Measurements from ENCODE around the gene METTL1. TPM values are rescaled to one million over a fixed set of nuclear protein-coding genes. Genes with fewer than 3 reads are reported as not detected.

METTL1 gene
- total and polyA plus RNA-seq, 9 of the 15 experiments (the other 6 are each of a cell fraction or from before 2014, with no cell fraction given): 12.6 to 65.9 (median 39.2) TPM

DNA sequence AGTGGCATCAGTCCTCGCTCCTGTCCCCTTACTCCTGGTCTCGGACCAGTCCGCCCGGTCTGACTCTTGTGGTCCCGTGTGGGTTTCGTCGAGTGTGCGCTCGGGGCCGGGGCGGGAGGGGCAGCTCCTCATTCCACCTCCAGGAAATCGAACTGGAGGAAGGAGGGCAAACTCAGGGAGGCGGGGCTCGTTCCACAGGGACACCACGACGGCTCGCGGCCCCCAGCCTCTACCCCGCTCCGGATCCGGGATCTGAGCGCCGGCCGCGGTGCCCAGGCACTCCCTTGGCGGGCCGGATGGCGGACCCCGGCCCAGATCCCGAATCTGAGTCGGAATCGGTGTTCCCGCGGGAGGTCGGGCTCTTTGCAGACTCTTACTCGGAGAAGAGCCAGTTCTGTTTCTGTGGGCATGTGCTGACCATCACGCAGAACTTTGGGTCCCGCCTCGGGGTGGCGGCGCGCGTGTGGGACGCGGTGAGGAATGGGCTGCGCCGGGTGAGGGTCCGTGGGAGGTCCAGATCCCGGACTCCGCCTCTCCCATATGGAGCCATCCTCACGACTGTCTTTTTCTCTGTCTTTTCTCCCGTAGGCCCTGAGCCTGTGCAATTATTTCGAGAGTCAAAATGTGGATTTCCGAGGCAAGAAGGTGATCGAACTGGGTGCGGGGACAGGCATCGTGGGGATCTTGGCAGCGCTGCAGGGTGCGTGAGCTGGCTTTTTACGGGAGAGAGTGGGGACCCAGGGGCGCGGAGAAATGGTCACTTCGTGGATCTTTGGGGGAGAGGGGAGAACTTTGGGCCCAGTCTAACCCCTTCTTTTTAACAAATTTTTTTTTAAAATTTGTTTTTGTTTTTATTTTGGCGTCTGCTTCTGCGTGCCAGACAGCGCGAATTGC, 771 bp upstream of the METTL1 start, which contains the start of gene EEF1AKMT3 (continued):
- TF ChIP-seq EP400 (IDR thresholded peaks at IDR 0.05) (no peak), MEIS2 (IDR thresholded peaks at IDR 0.05; ENCODE audit: partially characterized antibody) (no peak), ZKSCAN1 (IDR thresholded peaks at IDR 0.05; ENCODE audit: low read depth, low read length) (no peak), ETV6 (IDR thresholded peaks at IDR 0.05; ENCODE audit: borderline replicate concordance in 1 of 2, low read depth in 2 of 2, low read length in 1 of 2) (no peak), ETV6 (CRISPR knock-in tag; IDR thresholded peaks at IDR 0.05; ENCODE audit: borderline replicate concordance) (no peak; the same call in 1 of the 2 replicates), RBM15 (IDR thresholded peaks at IDR 0.05; ENCODE audit: insufficient read depth, low read length) (no peak), HDAC1 (IDR thresholded peaks at IDR 0.05) (no peak), ZNF384 (IDR thresholded peaks at IDR 0.05; ENCODE audit: low read depth, low read length) (no peak), CREBBP (IDR thresholded peaks at IDR 0.05; ENCODE audit: low read depth, low read length) (no peak), SMAD2 (IDR thresholded peaks at IDR 0.05; ENCODE audit: low read depth, low read length) (no peak), EHMT2 (IDR thresholded peaks at IDR 0.05) (no peak), DPF2 (IDR thresholded peaks at IDR 0.05) (no peak), U2AF2 (optimal IDR thresholded peaks at IDR 0.05; ENCODE audit: low read depth, low read length) (no peak), MAFG (tag; conservative IDR thresholded peaks at IDR 0.05) (no peak), ZNF217 (CRISPR knock-in tag; IDR thresholded peaks at IDR 0.05) (no peak), LCOR (CRISPR knock-in tag; IDR thresholded peaks at IDR 0.05) (no peak), ZNF766 (CRISPR knock-in tag; conservative IDR thresholded peaks at IDR 0.05) (no peak), GTF3C2 (IDR thresholded peaks at IDR 0.05; ENCODE audit: borderline replicate concordance, extremely low read depth, insufficient read length) (no peak), ZNF232 (CRISPR knock-in tag; IDR thresholded peaks at IDR 0.05) (no peak)
- TF ChIP-seq, protein P1, sequence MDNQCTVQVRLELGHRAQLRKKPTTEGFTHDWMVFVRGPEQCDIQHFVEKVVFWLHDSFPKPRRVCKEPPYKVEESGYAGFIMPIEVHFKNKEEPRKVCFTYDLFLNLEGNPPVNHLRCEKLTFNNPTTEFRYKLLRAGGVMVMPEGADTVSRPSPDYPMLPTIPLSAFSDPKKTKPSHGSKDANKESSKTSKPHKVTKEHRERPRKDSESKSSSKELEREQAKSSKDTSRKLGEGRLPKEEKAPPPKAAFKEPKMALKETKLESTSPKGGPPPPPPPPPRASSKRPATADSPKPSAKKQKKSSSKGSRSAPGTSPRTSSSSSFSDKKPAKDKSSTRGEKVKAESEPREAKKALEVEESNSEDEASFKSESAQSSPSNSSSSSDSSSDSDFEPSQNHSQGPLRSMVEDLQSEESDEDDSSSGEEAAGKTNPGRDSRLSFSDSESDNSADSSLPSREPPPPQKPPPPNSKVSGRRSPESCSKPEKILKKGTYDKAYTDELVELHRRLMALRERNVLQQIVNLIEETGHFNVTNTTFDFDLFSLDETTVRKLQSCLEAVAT (IDR thresholded peaks at IDR 0.05): no peak
- TF ChIP-seq, protein P2, sequence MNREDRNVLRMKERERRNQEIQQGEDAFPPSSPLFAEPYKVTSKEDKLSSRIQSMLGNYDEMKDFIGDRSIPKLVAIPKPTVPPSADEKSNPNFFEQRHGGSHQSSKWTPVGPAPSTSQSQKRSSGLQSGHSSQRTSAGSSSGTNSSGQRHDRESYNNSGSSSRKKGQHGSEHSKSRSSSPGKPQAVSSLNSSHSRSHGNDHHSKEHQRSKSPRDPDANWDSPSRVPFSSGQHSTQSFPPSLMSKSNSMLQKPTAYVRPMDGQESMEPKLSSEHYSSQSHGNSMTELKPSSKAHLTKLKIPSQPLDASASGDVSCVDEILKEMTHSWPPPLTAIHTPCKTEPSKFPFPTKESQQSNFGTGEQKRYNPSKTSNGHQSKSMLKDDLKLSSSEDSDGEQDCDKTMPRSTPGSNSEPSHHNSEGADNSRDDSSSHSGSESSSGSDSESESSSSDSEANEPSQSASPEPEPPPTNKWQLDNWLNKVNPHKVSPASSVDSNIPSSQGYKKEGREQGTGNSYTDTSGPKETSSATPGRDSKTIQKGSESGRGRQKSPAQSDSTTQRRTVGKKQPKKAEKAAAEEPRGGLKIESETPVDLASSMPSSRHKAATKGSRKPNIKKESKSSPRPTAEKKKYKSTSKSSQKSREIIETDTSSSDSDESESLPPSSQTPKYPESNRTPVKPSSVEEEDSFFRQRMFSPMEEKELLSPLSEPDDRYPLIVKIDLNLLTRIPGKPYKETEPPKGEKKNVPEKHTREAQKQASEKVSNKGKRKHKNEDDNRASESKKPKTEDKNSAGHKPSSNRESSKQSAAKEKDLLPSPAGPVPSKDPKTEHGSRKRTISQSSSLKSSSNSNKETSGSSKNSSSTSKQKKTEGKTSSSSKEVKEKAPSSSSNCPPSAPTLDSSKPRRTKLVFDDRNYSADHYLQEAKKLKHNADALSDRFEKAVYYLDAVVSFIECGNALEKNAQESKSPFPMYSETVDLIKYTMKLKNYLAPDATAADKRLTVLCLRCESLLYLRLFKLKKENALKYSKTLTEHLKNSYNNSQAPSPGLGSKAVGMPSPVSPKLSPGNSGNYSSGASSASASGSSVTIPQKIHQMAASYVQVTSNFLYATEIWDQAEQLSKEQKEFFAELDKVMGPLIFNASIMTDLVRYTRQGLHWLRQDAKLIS (CRISPR knock-in tag; IDR thresholded peaks at IDR 0.05): 0 out of 2 replicates have a peak, but pooled peaks have one; percentile 30

All from K562 (cell line).